ENCODE measurements around the gene ATP2C1.
"Not testable (repeated sequence)": the region's sequence is repeated elsewhere in the genome, so short reads cannot be mapped to it uniquely, and the experiment has no call there.

Gene ATP2C1

GRCh38 chr3:131036200-131036816 lies 142.4 kb downstream of the ATP2C1 start:
- no peaks in the 10 kb centered on the region for H3K4me1 ChIP-seq
- no peaks in the 10 kb centered on the region for H3K27me3 ChIP-seq
- no peaks in the 10 kb centered on the region for H3K36me3 ChIP-seq
- H3K4me3 ChIP-seq (ENCODE audit: low read depth, low read length): no peak overlapping the region
- no peak for DNase-seq
- no peaks in the 10 kb centered on the region for H3K9me3 ChIP-seq
- TF ChIP-seq CTCF (IDR thresholded peaks at IDR 0.05; ENCODE audit: low read depth, low read length): no peak

- TF ChIP-seq CTCF (IDR thresholded peaks at IDR 0.05; ENCODE audit: low read depth, low read length): no peak
- Histone ChIP-seq H3K4me1 (no peaks in the 10 kb centered on the region), H3K4me3 (ENCODE audit: low read depth, low read length) (no peak overlapping the region), H3K36me3 (no peaks in the 10 kb centered on the region), H3K9me3 (no peaks in the 10 kb centered on the region), H3K27me3 (no peaks in the 10 kb centered on the region)
- DNase-seq: no peak
Measured at GRCh38 chr3:131036986-131037385, 143.1 kb downstream of the ATP2C1 start.

- H3K36me3 ChIP-seq: no peaks in the 10 kb centered on the region
- DNase-seq: no peak
- no peak for TF ChIP-seq CTCF (IDR thresholded peaks at IDR 0.05; ENCODE audit: low read depth, low read length)
Measured at GRCh38 chr3:131038326-131038725, 144.4 kb downstream of the ATP2C1 start.

GRCh38 chr3:131042271-131042985 lies 148.5 kb downstream of the ATP2C1 start:
- H3K27me3 ChIP-seq; H3K4me1 ChIP-seq; H3K4me3 ChIP-seq (ENCODE audit: low read depth, low read length); DNase-seq; H3K36me3 ChIP-seq; H3K9me3 ChIP-seq: not testable (repeated sequence)

More at GRCh38 chr3:131038326-131038725, 144.4 kb downstream of the ATP2C1 start:
- Histone ChIP-seq H3K4me3 (ENCODE audit: low read depth, low read length) (no peak overlapping the region), H3K4me1 (no peaks in the 10 kb centered on the region), H3K27me3 (no peaks in the 10 kb centered on the region), H3K9me3 (no peaks in the 10 kb centered on the region)

- peak; percentile 35 for TF ChIP-seq CTCF (IDR thresholded peaks at IDR 0.05; ENCODE audit: low read depth, low read length)
- DNase-seq: peak; percentile 40
- H3K9me3 ChIP-seq: no peaks in the 10 kb centered on the region
- H3K4me3 ChIP-seq (ENCODE audit: low read depth, low read length): no peak overlapping the region
- H3K27me3 ChIP-seq: no peaks in the 10 kb centered on the region
- no peaks in the 10 kb centered on the region for H3K4me1 ChIP-seq
- H3K36me3 ChIP-seq: no peaks in the 10 kb centered on the region
Measured at GRCh38 chr3:131047582-131047981, 153.7 kb downstream of the ATP2C1 start.

GRCh38 chr3:131048030-131048429 lies 154.1 kb downstream of the ATP2C1 start:
- no peak overlapping the region for H3K4me3 ChIP-seq (ENCODE audit: low read depth, low read length)
- TF ChIP-seq CTCF (IDR thresholded peaks at IDR 0.05; ENCODE audit: low read depth, low read length): no peak
- no peaks in the 10 kb centered on the region for H3K4me1 ChIP-seq

More at GRCh38 chr3:131048030-131048429, 154.1 kb downstream of the ATP2C1 start:
- Histone ChIP-seq H3K27me3 (no peaks in the 10 kb centered on the region), H3K36me3 (no peaks in the 10 kb centered on the region), H3K9me3 (no peaks in the 10 kb centered on the region)
- DNase-seq: no peak

Measured in BE2C (cell line).